Fibroblast of lung (primary cell): Measurements from ENCODE around the gene LRIT3.

Experiments
- EZH2 ChIP-seq: IDR thresholded peaks from 2 replicates; pipeline ENCODE4 v1.5.1; 2012; ENCODE audit warnings: low read length, control low read depth, mild to moderate bottlenecking; ENCODE audit errors: missing control alignments
- TF ChIP-seq, protein P1 (sequence below), 2 donors: IDR thresholded peaks in 1 of 2; conservative IDR thresholded peaks in 1 of 2; 1 replicate in 1 of 2; 2 replicates in 1 of 2; pipeline ENCODE4 v1.5.1; 2011 to 2012; ENCODE audit warnings: low read length in 2 of 2, control low read depth in 1 of 2, inconsistent platforms in 1 of 2, low read depth in 1 of 2, mild to moderate bottlenecking in 1 of 2

GRCh38 chr4:109850601-109851000 is 2.7 kb downstream of the LRIT3 start:
- TF ChIP-seq, protein P1, sequence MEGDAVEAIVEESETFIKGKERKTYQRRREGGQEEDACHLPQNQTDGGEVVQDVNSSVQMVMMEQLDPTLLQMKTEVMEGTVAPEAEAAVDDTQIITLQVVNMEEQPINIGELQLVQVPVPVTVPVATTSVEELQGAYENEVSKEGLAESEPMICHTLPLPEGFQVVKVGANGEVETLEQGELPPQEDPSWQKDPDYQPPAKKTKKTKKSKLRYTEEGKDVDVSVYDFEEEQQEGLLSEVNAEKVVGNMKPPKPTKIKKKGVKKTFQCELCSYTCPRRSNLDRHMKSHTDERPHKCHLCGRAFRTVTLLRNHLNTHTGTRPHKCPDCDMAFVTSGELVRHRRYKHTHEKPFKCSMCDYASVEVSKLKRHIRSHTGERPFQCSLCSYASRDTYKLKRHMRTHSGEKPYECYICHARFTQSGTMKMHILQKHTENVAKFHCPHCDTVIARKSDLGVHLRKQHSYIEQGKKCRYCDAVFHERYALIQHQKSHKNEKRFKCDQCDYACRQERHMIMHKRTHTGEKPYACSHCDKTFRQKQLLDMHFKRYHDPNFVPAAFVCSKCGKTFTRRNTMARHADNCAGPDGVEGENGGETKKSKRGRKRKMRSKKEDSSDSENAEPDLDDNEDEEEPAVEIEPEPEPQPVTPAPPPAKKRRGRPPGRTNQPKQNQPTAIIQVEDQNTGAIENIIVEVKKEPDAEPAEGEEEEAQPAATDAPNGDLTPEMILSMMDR (conservative IDR thresholded peaks at IDR 0.05 in 1 of 2, IDR thresholded peaks at IDR 0.05 in 1 of 2; ENCODE audit: low read depth in 1 of 2, low read length in 2 of 2) = no peak
- no peak for TF ChIP-seq EZH2
